ENCODE results near the gene GABRG3. TPM values are rescaled to one million over a fixed set of nuclear protein-coding genes. Genes with fewer than 3 reads are reported as not detected.

Gene GABRG3
- total and polyA plus RNA-seq, 2 experiments from 2014 or later: 0.10 to 1.4 TPM

- H3K4me1 Mint-ChIP-seq: peaks cover 8% of the 10 kb centered on the region
- H4K20me1 ChIP-seq (replicated peaks; ENCODE audit: insufficient read depth): no peaks in the 10 kb centered on the region
- H3F3A ChIP-seq (replicated peaks; ENCODE audit: low read depth): no peaks in the 10 kb centered on the region
- H3K36me3 ChIP-seq (ENCODE audit: insufficient read depth): no peaks in the 10 kb centered on the region
- H3K9me2 ChIP-seq (ENCODE audit: insufficient read depth): peaks cover 10% of the 10 kb centered on the region; the same call in 1 of the 2 replicates
- no peaks in the 10 kb centered on the region for H3K36me3 Mint-ChIP-seq (ENCODE audit: low read depth)
- H3K27ac ChIP-seq (ENCODE audit: low read depth): no peak overlapping the region
- ATAC-seq: no peak
- no peak for TF ChIP-seq STAT1 (IDR thresholded peaks at IDR 0.05; ENCODE audit: unreplicated experiment)
- TF ChIP-seq CREB1 (CRISPR knock-in tag; IDR thresholded peaks at IDR 0.05; ENCODE audit: low read depth): no peak
- no peak for TF ChIP-seq EZH2phosphoT487 (IDR thresholded peaks at IDR 0.05; ENCODE audit: unreplicated experiment)
- no peak for TF ChIP-seq ETS1 (IDR thresholded peaks at IDR 0.05)
- TF ChIP-seq JUNB (IDR thresholded peaks at IDR 0.05; ENCODE audit: unreplicated experiment): no peak
- no peak for TF ChIP-seq REST (IDR thresholded peaks at IDR 0.05; ENCODE audit: unreplicated experiment)
- no peak for TF ChIP-seq POLR2AphosphoS5 (IDR thresholded peaks at IDR 0.05; ENCODE audit: low read depth)
- no peak for TF ChIP-seq NANOG (IDR thresholded peaks at IDR 0.05; ENCODE audit: borderline replicate concordance)
- H3K27me3 Mint-ChIP-seq (ENCODE audit: insufficient read depth, low read depth, poor library complexity): peaks cover 6% of the 10 kb centered on the region
- H3K4me3 ChIP-seq: no peak overlapping the region
- no peaks in the 10 kb centered on the region for H3K27me3 ChIP-seq (ENCODE audit: insufficient read depth)
- H3K79me2 ChIP-seq (replicated peaks; ENCODE audit: insufficient read depth): no peaks in the 10 kb centered on the region
- no peak overlapping the region for H3K27ac Mint-ChIP-seq
- peaks cover 4% of the 10 kb centered on the region; the same call in 1 of the 2 replicates for H3K4me1 ChIP-seq (ENCODE audit: insufficient read depth)
- H3K4me2 ChIP-seq: no peak overlapping the region
- H3K4me3 Mint-ChIP-seq: no peak overlapping the region
- no peaks in the 10 kb centered on the region; the same call in 1 of the 3 replicates for H3K9me3 Mint-ChIP-seq
- no peak for DNase-seq (ENCODE audit: low spot score)
- peak overlapping the region; percentile 47; the same call in 1 of the 2 replicates for H2AFZ ChIP-seq
Measured at GRCh38 chr15:27166917-27167316, 195.9 kb downstream of the GABRG3 start.

- no peak overlapping the region for H3K27ac ChIP-seq (ENCODE audit: low read depth)
- no peaks in the 10 kb centered on the region for H3K27me3 ChIP-seq (ENCODE audit: insufficient read depth)
- no peaks in the 10 kb centered on the region for H4K20me1 ChIP-seq (replicated peaks; ENCODE audit: insufficient read depth)
- no peak for ATAC-seq
- Mint-ChIP-seq H3K36me3 (ENCODE audit: low read depth) (no peaks in the 10 kb centered on the region), H3K27ac (no peak overlapping the region), H3K4me3 (no peak overlapping the region), H3K9me3 (no peaks in the 10 kb centered on the region; the same call in 1 of the 3 replicates), H3K4me1 (peaks cover 16% of the 10 kb centered on the region), H3K27me3 (ENCODE audit: insufficient read depth, low read depth, poor library complexity) (peaks cover 9% of the 10 kb centered on the region)
- no peaks in the 10 kb centered on the region for H3K36me3 ChIP-seq (ENCODE audit: insufficient read depth)
- no peaks in the 10 kb centered on the region for H3F3A ChIP-seq (replicated peaks; ENCODE audit: low read depth)
- H2AFZ ChIP-seq: no peak overlapping the region
- H3K4me1 ChIP-seq (ENCODE audit: insufficient read depth): peaks cover 12% of the 10 kb centered on the region
- no peaks in the 10 kb centered on the region for H3K79me2 ChIP-seq (replicated peaks; ENCODE audit: insufficient read depth)
- H3K4me2 ChIP-seq: no peak overlapping the region
- H3K4me3 ChIP-seq: no peak overlapping the region
- 0 out of 2 replicates have a peak, but pooled peaks cover 6% of the 10 kb centered on the region for H3K9me2 ChIP-seq (ENCODE audit: insufficient read depth)
- DNase-seq (ENCODE audit: low spot score): no peak
- TF ChIP-seq ETS1 (IDR thresholded peaks at IDR 0.05): no peak
- no peak for TF ChIP-seq CTCF (conservative IDR thresholded peaks at IDR 0.05; ENCODE audit: low read depth in 2 of 2)
- no peak for TF ChIP-seq NANOG (IDR thresholded peaks at IDR 0.05; ENCODE audit: borderline replicate concordance)
- TF ChIP-seq STAT1 (IDR thresholded peaks at IDR 0.05; ENCODE audit: unreplicated experiment): no peak
Measured at GRCh38 chr15:27167738-27168137, 196.8 kb downstream of the GABRG3 start.

Measured in GM23338 (cell line).